Measurements from ENCODE around the gene MYOM3. TPM values are rescaled to one million over a fixed set of nuclear protein-coding genes. Genes with fewer than 3 reads are reported as not detected.

MYOM3 gene
- total RNA-seq, 1 experiment from 2014 or later = 0.42 TPM

GRCh38 chr1:24080131-24080530, 31.8 kb downstream of the MYOM3 start:
- no peak for TF ChIP-seq CTCF (IDR thresholded peaks at IDR 0.05; ENCODE audit: unreplicated experiment)
- DNase-seq = no peak
- H3K4me3 Mint-ChIP-seq (ENCODE audit: low read depth, unreplicated experiment) = no peak overlapping the region
- intact Hi-C loops (cut with micrococcal nuclease; ENCODE audit: unreplicated experiment) = no loop called here
- H3K27me3 Mint-ChIP-seq (ENCODE audit: unreplicated experiment) = peaks cover 27% of the 10 kb centered on the region
- H3K9me3 Mint-ChIP-seq (ENCODE audit: low read depth, unreplicated experiment) = no peaks in the 10 kb centered on the region
- no peaks in the 10 kb centered on the region for H3K36me3 Mint-ChIP-seq (ENCODE audit: insufficient read depth, unreplicated experiment)
- H3K27ac Mint-ChIP-seq (ENCODE audit: unreplicated experiment) = no peak overlapping the region
- no TSS peak for BruUV-seq (replicated peaks)
- H3K4me1 Mint-ChIP-seq (ENCODE audit: low read depth, unreplicated experiment) = no peaks in the 10 kb centered on the region
- CTCF ChIA-PET = no interaction called here

- Mint-ChIP-seq H3K36me3 (ENCODE audit: insufficient read depth, unreplicated experiment) (no peaks in the 10 kb centered on the region), H3K27ac (ENCODE audit: unreplicated experiment) (no peak overlapping the region), H3K4me1 (ENCODE audit: low read depth, unreplicated experiment) (no peaks in the 10 kb centered on the region), H3K27me3 (ENCODE audit: unreplicated experiment) (peaks cover 11% of the 10 kb centered on the region), H3K9me3 (ENCODE audit: low read depth, unreplicated experiment) (no peaks in the 10 kb centered on the region), H3K4me3 (ENCODE audit: low read depth, unreplicated experiment) (no peak overlapping the region)
- no peak for TF ChIP-seq CTCF (IDR thresholded peaks at IDR 0.05; ENCODE audit: unreplicated experiment)
- intact Hi-C loops (cut with micrococcal nuclease; ENCODE audit: unreplicated experiment) = loop anchor here (10.0 kb wide), 1 partner anchor 117 kb away; no protein-coding TSS in a partner anchor
- BruUV-seq (replicated peaks) = no TSS peak
- DNase-seq = no peak
- CTCF ChIA-PET = no interaction called here
Measured at GRCh38 chr1:24077278-24077978, 34.5 kb downstream of the MYOM3 start.

- Mint-ChIP-seq H3K4me1 (ENCODE audit: low read depth, unreplicated experiment) (no peaks in the 10 kb centered on the region), H3K9me3 (ENCODE audit: low read depth, unreplicated experiment) (no peaks in the 10 kb centered on the region), H3K27me3 (ENCODE audit: unreplicated experiment) (peaks cover 11% of the 10 kb centered on the region), H3K4me3 (ENCODE audit: low read depth, unreplicated experiment) (no peak overlapping the region), H3K36me3 (ENCODE audit: insufficient read depth, unreplicated experiment) (no peaks in the 10 kb centered on the region), H3K27ac (ENCODE audit: unreplicated experiment) (no peak overlapping the region)
- CTCF ChIA-PET = interaction anchor here (0.5 kb wide), 1 partner anchor 40 kb away, joined by 6 read pairs; no protein-coding TSS in a partner anchor
- no peak for TF ChIP-seq CTCF (IDR thresholded peaks at IDR 0.05; ENCODE audit: unreplicated experiment)
- no TSS peak for BruUV-seq (replicated peaks)
- no peak for DNase-seq
- intact Hi-C loops (cut with micrococcal nuclease; ENCODE audit: unreplicated experiment) = loop anchor here (10.0 kb wide), 1 partner anchor 119 kb away; no protein-coding TSS in a partner anchor
Measured at GRCh38 chr1:24075946-24076345, 36.0 kb downstream of the MYOM3 start.

- H3K27me3 Mint-ChIP-seq (ENCODE audit: unreplicated experiment) = peaks cover 11% of the 10 kb centered on the region
- no peak overlapping the region for H3K27ac Mint-ChIP-seq (ENCODE audit: unreplicated experiment)
- H3K4me1 Mint-ChIP-seq (ENCODE audit: low read depth, unreplicated experiment) = no peaks in the 10 kb centered on the region
- no peaks in the 10 kb centered on the region for H3K9me3 Mint-ChIP-seq (ENCODE audit: low read depth, unreplicated experiment)
- H3K4me3 Mint-ChIP-seq (ENCODE audit: low read depth, unreplicated experiment) = no peak overlapping the region
- TF ChIP-seq CTCF (IDR thresholded peaks at IDR 0.05; ENCODE audit: unreplicated experiment) = no peak
- no peak for DNase-seq
- CTCF ChIA-PET = no interaction called here
- H3K36me3 Mint-ChIP-seq (ENCODE audit: insufficient read depth, unreplicated experiment) = no peaks in the 10 kb centered on the region
- BruUV-seq (replicated peaks) = no TSS peak
- intact Hi-C loops (cut with micrococcal nuclease; ENCODE audit: unreplicated experiment) = loop anchor here (10.0 kb wide), 1 partner anchor 119 kb away; no protein-coding TSS in a partner anchor
Measured at GRCh38 chr1:24075590-24075854, 36.4 kb downstream of the MYOM3 start.

Measured in Calu3 (cell line).